Upper lobe of left lung (tissue), 6 donors: Measurements from ENCODE around the gene NOL3. TPM values are rescaled to one million over a fixed set of nuclear protein-coding genes. Genes with fewer than 3 reads are reported as not detected.
A peak's percentile ranks its signal among the peaks of the same experiment; 100 is the strongest.

ENCODE experiments used
- ATAC-seq, 2 donors: fragments of 200-7000 bp; cut with Tn5 transposase; one replicate each; pipeline ENCODE4 v1.9.1; 2022; ENCODE audit warnings: mild to moderate bottlenecking in 2 of 2, moderate library complexity in 2 of 2; ENCODE audit not compliant: low FRiP score in 2 of 2
- DNase-seq, 2 donors: peaks; one replicate each; pipeline ENCODE4 v3.0.0-alpha.2; 2019 to 2020
- H3K27ac ChIP-seq, 4 donors: fragments of 200-600 bp; sonication (generic); one replicate each; pipeline ENCODE4 v1.5.1; 2016 to 2019
- H3K27me3 ChIP-seq, 4 donors: fragments of 200-600 bp; sonication (generic); one replicate each; pipeline ENCODE4 v1.5.1; 2017 to 2019
- H3K36me3 ChIP-seq, 4 donors: fragments of 200-600 bp; sonication (generic); one replicate each; pipeline ENCODE4 v1.5.1; 2016 to 2019
- H3K4me1 ChIP-seq, 4 donors: fragments of 200-600 bp; sonication (generic); one replicate each; pipeline ENCODE4 v1.5.1; 2018 to 2019
- H3K4me3 ChIP-seq, 4 donors: fragments of 200-600 bp; sonication (generic); one replicate each; pipeline ENCODE4 v1.5.1; 2017 to 2019; ENCODE audit warnings: mild to moderate bottlenecking in 2 of 4, moderate library complexity in 1 of 4
- H3K9me3 ChIP-seq, 4 donors: fragments of 200-600 bp; sonication (generic); one replicate each; pipeline ENCODE4 v1.5.1; 2018 to 2019
- EP300 ChIP-seq, 4 donors: sonication (generic); formaldehyde crosslinking; IDR thresholded peaks; one replicate each; pipeline ENCODE4 v1.5.1; 2017; ENCODE audit warnings: antibody characterized with exemption in 4 of 4, control low read depth in 2 of 4
- POLR2A ChIP-seq, 4 donors: fragments of 450-650 bp; IDR thresholded peaks; one replicate each; pipeline ENCODE4 v1.5.1; 2016 to 2017; ENCODE audit warnings: antibody characterized with exemption in 4 of 4, mild to moderate bottlenecking in 2 of 4
- POLR2AphosphoS5 ChIP-seq, 2 donors: sonication (generic); formaldehyde crosslinking; IDR thresholded peaks; one replicate each; pipeline ENCODE4 v1.5.1; 2017; ENCODE audit warnings: antibody characterized with exemption in 2 of 2
- WGBS, 2 donors: methylation state at CpG; one replicate each; pipeline ENCODE4 v1.1.5; 2017 to 2018; 5-methylcytosine and 5-hydroxymethylcytosine counted together
- total RNA-seq, 6 donors: library from RNA; depleted of rRNA in 4 of 6; stranded (reverse); fragments of >200 nt in 4 of 6; gene quantifications; one replicate each; pipeline versions ENCODE4 v1.1.0 to v1.2.1, GENCODE V29; 2016 to 2021
- TF ChIP-seq, protein P1 (sequence below), 6 experiments: fragments of 450-650 bp in 4 of 6; fragments of 200-600 bp in 2 of 6; sonication (generic) in 2 of 6; IDR thresholded peaks; one replicate each; pipeline ENCODE4 v1.5.1; 2016 to 2019; ENCODE audit warnings: antibody characterized with exemption in 6 of 6
- donor health status: DM: no; HTN: no; CAD: no; lungs with moderate emphysema.
- donor health status: DM: no; HTN: yes; CAD: no; lungs with severe emphysema.

Gene NOL3
- total RNA-seq, 6 donors from 2014 or later: 36.5 to 135 (median 58.0) TPM

DNA sequence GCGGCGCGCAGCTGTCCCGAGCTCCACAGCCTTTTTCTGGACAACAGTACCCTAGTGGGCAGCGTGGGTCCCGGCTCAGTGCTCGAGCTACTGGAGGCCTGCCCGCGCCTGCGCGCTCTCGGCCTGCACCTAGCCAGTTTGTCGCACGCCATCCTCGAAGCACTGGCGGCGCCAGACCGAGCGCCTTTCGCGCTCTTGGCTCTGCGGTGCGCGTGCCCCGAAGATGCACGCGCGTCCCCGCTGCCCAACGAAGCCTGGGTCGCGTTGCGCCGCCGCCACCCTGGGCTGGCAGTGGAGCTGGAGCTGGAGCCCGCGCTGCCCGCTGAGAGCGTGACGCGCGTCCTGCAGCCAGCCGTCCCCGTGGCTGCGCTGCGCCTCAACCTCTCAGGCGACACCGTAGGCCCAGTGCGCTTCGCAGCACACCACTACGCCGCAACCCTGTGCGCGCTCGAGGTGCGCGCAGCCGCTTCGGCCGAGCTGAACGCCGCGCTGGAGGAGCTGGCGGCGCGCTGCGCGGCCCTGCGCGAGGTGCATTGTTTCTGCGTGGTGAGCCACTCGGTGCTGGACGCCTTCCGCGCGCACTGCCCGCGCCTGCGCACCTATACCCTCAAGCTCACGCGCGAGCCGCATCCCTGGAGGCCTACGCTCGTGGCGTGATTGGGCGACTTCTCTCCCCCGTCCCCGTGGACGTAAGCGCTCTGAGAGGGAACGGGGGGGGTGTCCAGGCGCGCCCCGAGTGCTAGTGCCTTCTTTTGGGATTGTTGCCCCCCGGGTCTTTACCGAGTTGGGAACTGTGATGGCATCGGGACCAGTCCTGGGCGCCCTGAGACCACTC lies 7.0 kb upstream of the NOL3 start:
- Histone ChIP-seq H3K4me3 (peak overlapping the region in 3 of 4 donors; percentile 22 to 45 (median 42)), H3K27me3 (peaks cover 0 to 27% (median 10%) of the 10 kb centered on the region in 4 donors), H3K9me3 (no peaks in the 10 kb centered on the region), H3K4me1 (peaks cover 50 to 70% (median 61%) of the 10 kb centered on the region in 4 donors), H3K36me3 (no peaks in the 10 kb centered on the region), H3K27ac (peak overlapping the region in 1 of 4 donors; percentile 46)
- TF ChIP-seq EP300 (IDR thresholded peaks at IDR 0.05) (no peak), POLR2A (IDR thresholded peaks at IDR 0.05) (no peak), POLR2AphosphoS5 (IDR thresholded peaks at IDR 0.05) (no peak)
- TF ChIP-seq, protein P1, sequence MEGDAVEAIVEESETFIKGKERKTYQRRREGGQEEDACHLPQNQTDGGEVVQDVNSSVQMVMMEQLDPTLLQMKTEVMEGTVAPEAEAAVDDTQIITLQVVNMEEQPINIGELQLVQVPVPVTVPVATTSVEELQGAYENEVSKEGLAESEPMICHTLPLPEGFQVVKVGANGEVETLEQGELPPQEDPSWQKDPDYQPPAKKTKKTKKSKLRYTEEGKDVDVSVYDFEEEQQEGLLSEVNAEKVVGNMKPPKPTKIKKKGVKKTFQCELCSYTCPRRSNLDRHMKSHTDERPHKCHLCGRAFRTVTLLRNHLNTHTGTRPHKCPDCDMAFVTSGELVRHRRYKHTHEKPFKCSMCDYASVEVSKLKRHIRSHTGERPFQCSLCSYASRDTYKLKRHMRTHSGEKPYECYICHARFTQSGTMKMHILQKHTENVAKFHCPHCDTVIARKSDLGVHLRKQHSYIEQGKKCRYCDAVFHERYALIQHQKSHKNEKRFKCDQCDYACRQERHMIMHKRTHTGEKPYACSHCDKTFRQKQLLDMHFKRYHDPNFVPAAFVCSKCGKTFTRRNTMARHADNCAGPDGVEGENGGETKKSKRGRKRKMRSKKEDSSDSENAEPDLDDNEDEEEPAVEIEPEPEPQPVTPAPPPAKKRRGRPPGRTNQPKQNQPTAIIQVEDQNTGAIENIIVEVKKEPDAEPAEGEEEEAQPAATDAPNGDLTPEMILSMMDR (IDR thresholded peaks at IDR 0.05): peak in 1 of 6 experiments; percentile 2
- WGBS, 2 donors: 9 to 36% methylated on average over 26 to 43 of the region's 99 CpGs
- DNase-seq: peak in 1 of 2 donors; percentile 92
- no peak for ATAC-seq

DNA sequence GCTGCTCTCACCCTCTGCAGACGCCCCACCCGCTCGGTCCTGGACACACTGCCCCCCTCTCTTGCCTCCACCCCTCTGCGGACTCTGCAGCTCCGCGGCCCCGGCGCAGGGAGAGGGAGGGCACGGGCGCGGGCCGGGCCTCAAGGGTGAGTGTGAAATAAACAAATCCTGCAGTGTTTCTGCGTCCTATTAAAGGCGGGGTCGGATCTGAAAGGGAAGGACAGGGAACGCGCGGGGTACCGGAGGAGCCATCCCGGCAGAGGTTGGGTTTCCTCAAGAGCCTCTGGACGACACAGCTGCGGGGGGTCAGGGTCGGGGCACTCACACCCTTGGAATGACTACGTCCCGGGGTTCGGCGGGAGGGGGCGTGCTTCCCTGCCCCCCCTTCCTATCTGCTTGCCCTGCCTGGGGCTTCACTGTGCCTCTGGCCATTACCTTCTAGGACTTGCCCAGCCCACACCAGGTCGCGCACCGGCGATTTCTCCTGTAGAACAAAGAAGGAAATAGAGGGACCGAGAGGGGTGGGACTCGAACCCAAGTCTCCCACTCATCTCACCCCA lies 6.3 kb upstream of the NOL3 start:
- peak in 1 of 2 donors; percentile 88 for DNase-seq
- ATAC-seq: no peak
- Histone ChIP-seq H3K27me3 (peaks cover 0 to 27% (median 10%) of the 10 kb centered on the region in 4 donors), H3K9me3 (no peaks in the 10 kb centered on the region), H3K4me1 (peaks cover 43 to 63% (median 56%) of the 10 kb centered on the region in 4 donors), H3K4me3 (peak overlapping the region in 3 of 4 donors; percentile 22 to 45 (median 42)), H3K27ac (peak overlapping the region in 2 of 4 donors; percentile 46 to 53), H3K36me3 (no peaks in the 10 kb centered on the region)
- 1 to 2% methylated on average over 17 to 34 of the region's 34 CpGs for WGBS, 2 donors
- TF ChIP-seq EP300 (IDR thresholded peaks at IDR 0.05): no peak
- no peak for TF ChIP-seq POLR2AphosphoS5 (IDR thresholded peaks at IDR 0.05)
- no peak for TF ChIP-seq POLR2A (IDR thresholded peaks at IDR 0.05)
- TF ChIP-seq, protein P1 (IDR thresholded peaks at IDR 0.05): no peak

DNA sequence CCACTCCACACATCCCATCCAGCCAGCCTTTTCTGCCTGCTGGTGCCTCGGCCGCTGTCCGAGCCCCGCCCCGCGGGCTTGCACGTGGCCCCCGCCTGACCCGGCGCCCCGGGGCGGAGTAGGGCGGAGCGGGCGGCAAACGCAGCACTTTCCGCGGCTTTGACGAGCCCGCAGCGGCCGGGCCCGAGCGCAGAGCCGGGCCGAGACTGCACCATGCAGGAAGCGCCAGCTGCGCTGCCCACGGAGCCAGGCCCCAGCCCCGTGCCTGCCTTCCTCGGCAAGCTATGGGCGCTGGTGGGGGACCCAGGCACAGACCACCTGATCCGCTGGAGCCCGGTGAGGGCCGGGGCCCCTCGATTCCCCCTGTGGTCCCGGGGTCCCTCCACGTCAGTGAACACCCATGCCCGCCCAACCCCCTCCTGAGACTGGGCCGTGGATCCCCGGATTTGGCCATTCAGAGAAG lies 5.7 kb upstream of the NOL3 start, which contains the start of gene HSF4:
TSS of gene HSF4 (plus strand) at position 147 of the 463 bp plus-strand sequence. CDS start at position 214, 67 bp downstream.
- Histone ChIP-seq H3K9me3 (no peaks in the 10 kb centered on the region), H3K4me3 (peak within 1 kb of the TSS in 3 of 4 donors; percentile 22 to 45 (median 42)), H3K27ac (peak within 1 kb of the TSS in 3 of 4 donors; percentile 46 to 54 (median 53)), H3K27me3 (peaks cover 0 to 27% (median 10%) of the 10 kb centered on the region in 4 donors), H3K36me3 (no peaks in the 10 kb centered on the region), H3K4me1 (peaks cover 48 to 65% (median 60%) of the 10 kb centered on the region in 4 donors)
- TF ChIP-seq, protein P1 (IDR thresholded peaks at IDR 0.05): no peak
- peak in 1 of 4 donors; percentile 69 for TF ChIP-seq POLR2A (IDR thresholded peaks at IDR 0.05)
- DNase-seq (peak; percentile 78 to 94), ATAC-seq (peak in 1 of 2 donors; percentile 66)
- WGBS, 2 donors: 0% methylated on average over 1 to 2 of the region's 41 CpGs

DNA sequence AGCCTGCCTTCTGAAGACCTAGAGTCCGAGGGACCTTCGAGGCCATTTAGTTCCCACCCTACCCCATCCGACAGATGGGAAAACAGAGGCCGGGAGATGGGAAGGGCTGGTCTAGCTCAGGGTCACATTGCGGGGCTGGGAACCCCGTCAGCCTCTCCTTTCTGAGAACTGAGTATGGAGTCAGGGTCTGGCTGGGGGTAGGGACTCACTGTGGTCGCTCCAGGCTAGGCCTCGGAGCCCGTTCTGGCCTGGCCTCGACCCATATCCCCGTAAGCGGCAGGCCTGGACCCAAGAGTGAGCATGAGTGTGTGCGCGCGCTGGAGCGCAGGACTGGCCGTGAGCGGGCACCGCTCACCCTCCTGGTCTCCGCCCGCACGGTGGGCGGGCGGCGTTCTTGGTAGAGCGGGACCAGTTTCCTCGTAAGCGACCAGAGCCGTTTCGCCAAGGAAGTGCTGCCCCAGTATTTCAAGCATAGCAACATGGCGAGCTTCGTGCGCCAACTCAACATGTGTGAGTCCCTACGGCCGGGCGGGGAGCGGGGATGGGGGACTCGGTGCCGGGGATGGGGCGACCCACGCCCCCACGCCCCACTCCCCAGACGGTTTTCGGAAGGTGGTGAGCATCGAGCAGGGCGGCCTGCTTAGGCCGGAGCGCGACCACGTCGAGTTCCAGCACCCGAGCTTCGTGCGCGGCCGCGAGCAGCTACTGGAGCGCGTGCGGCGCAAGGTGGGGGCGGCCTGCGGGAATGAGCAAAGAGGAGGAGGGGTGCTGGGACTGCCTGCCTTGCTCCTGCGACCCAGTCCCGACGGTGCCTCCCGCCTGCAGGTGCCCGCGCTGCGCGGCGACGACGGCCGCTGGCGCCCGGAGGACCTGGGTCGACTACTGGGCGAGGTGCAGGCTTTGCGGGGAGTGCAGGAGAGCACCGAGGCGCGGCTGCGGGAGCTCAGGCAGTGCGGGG lies 4.9 kb upstream of the NOL3 start:
- H3K4me3 ChIP-seq: peak overlapping the region in 3 of 4 donors; percentile 22 to 45 (median 42)
- H3K4me1 ChIP-seq: peaks cover 54 to 69% (median 64%) of the 10 kb centered on the region in 4 donors
- no peaks in the 10 kb centered on the region for H3K36me3 ChIP-seq
- DNase-seq: peak in 1 of 2 donors; percentile 87
- no peak for ATAC-seq
- 24 to 25% methylated on average over 6 to 68 of the region's 85 CpGs for WGBS, 2 donors
- no peak for TF ChIP-seq POLR2AphosphoS5 (IDR thresholded peaks at IDR 0.05)
- no peak for TF ChIP-seq EP300 (IDR thresholded peaks at IDR 0.05)
- TF ChIP-seq, protein P1 (IDR thresholded peaks at IDR 0.05): no peak
- TF ChIP-seq POLR2A (IDR thresholded peaks at IDR 0.05): no peak
- peaks cover 0 to 32% (median 10%) of the 10 kb centered on the region in 4 donors for H3K27me3 ChIP-seq
- no peaks in the 10 kb centered on the region for H3K9me3 ChIP-seq
- H3K27ac ChIP-seq: peak overlapping the region in 2 of 4 donors; percentile 53 to 54
